NAMALWA (cell line): ENCODE results near the gene CFAP92.
"Not testable (repeated sequence)": the region's sequence is repeated elsewhere in the genome, so short reads cannot be mapped to it uniquely, and the experiment has no call there.

Source experiments
- DNase-seq: peaks from one replicate; pipeline ENCODE4 v3.0.0-alpha.2; 2015; ENCODE audit warnings: low spot score

The CFAP92 gene

DNA sequence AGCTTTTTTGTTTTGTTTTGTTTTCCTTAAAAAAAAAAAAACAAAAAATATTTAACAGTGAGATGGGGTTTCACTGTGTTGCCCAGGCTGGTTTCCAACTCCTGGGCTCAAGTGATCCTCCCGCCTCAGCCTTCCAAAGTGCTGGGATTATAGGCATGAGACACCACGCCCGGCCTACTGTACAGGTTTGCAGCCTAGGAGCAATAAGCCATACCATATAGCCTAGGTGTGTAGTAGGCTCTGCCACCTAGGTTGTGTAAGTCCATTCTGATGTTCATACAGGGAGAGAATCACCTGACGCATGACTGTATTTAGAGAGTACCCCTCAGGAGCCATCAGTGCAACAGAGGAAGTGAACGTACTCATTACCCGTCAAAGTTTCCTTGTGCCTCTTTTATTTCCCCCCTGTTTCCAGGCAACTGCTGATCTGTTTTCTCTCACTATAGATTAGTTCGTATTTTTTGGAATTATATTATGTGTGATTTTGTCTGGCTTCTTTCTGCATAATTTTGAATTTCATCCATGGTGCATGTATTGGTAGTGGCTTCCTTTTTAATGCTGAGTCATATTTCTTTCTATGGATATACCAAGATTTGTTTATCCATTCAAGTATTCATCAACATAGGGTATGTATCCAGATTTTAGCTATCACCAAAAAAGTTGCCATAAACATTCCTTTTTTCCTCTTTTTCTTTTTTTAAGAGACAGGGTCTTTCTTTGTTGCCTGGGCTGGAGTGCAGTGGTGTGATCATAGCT lies 104.6 kb downstream of the CFAP92 start:
- DNase-seq: no peak

- no peak for DNase-seq
These were observed 108.9 kb downstream of the CFAP92 start for GRCh38 chr3:128884992-128885391.

DNA sequence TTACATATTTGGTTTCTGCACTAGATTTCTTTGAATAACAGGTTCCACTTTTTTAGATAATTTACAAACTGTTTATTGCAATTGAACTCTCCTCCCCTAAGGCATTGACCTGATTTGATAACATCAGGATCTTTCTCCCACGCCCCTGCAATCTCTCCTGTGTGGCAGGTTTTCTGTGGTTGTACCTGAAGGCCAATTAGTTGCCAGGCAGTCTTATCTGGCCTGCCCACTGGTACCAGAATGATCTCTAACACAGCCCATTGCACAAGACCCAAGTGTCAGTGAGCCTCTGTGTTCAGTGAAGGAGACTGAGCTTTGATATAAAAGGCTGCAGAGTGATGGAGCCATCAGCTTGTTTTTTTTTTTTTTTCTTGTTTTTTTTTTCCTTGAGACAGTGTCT lies 111.2 kb downstream of the CFAP92 start:
- DNase-seq: no peak

DNA sequence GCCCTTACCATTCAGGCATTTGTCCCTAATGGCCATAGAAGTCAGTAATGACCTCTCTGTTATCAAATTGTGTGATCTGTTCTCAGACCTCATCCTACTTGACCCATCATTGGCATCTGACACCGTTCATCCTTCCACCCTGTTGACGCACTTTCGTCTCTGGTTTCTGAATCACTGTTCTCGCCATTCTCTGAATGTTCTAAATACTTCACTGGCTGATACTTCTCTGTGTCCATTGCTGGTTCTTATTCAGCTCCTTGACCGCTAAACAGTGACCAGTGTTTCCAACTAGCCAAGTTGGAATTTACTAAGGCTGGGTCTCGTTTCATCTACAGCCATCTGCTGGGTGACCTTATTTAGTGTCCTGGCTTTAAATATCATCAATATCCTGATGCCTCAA lies 112.3 kb downstream of the CFAP92 start:
- DNase-seq: no peak

DNA sequence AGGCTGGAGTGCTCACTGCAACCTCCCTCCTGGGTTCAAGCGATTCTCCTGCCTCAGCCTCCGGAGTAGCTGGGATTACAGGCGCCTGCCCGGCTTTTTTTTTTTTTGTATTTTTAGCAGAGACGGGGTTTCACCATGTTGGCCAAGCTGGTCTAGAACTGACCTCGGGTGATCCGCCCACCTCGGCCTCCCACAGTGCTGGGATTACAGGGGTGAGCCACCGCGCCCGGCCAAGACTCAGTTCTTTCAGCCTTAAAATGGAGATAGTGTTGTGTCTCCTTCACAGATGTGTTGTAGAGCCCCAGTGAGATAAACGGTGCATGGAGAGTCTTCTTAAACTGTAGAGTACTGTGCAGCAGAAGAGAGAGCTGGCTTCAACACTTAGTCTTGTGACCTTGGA lies 113.4 kb downstream of the CFAP92 start:
- not testable (repeated sequence) for DNase-seq

GRCh38 chr3:128879991-128880390 lies 113.9 kb downstream of the CFAP92 start:
- DNase-seq: no peak

DNA sequence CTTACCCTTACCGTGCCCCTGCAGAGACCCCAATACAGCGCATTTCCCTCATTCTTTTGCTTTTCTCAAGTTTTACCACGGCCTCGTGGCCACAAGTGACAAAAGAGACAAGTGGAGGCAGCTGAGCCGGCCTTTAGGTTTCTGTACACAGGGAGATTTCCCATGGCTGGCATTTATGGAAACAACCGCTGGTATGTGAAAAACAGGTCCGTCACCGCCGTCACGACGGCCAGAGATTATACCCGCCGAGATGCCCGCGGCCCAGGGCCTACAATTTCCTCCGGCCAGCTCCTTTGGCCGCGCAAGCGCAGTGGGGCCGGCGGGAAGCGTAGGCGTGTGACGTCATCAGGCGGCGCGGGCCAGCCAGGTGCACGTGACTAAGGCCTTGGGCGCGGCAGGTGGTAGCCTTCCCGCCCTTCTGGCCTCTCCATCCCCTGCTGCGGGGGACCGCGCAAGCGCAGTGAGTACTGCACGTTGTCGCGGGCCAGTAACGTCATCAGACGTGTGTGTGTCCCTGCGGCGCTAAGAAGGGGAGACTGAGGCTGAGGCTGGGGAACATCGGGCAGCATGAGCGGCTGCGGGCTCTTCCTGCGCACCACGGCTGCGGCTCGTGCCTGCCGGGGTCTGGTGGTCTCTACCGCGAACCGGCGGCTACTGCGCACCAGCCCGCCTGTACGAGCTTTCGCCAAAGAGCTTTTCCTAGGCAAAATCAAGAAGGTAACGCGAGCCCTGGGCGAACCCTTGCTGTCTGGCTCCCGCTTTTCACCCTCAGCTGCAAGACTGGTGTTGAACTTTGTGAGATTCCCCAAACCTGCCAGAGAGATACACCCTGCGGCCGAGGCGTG lies 114.5 kb downstream of the CFAP92 start, which contains the start of gene ACAD9:
ACAD9 (plus strand) TSS at position 496 of the 845 bp plus-strand sequence; CDS start at position 568, 72 bp downstream.
- peak; percentile 99 for DNase-seq

DNA sequence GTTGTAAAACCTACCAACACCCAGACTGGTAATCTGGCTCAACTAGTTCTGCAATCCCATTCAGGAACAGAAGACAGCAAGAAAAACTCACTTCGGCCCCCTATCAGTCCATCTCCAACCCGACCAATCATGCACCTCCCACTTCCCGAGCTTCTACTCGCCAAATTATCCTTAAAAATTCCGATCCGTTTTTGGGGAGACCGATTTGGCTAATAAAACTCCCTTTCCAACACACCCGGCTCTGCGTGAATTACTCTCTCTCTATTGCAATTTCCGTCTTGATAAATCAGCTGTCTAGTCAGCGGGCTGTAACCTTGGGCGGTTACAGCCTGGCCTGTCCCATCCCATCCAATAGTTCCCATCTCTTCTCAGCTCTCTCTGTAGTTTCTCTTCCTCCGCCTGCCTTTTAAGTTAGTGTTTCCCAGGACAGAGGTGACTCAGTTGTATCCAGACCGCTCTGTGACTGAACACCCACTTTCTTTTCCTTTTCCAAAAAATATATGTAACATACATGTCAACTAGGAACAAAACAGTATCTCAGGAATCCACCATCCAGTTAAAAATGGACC lies 115.2 kb downstream of the CFAP92 start:
- DNase-seq: peak; percentile 59

DNA sequence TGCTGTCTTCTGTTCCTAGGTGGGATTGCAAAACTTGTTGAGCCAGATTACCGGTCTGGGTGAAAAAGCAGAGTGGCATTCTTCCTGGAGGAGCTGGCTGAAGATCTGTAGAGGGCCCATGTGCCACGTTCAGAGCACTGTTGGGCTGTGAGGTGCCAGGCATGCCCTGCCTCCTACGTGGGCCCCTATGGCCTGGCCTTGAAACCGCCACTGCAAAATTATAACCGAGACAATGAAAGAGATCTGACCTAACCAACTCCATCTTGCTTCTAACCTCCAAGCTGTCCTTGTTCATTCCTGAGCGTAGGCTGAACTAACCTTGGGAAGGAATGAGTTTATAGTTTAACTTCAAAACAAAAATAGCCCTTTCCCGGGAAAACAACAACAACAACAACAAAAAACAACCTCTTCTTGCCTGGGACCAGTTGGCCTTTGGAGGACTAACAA lies 115.8 kb downstream of the CFAP92 start:
- DNase-seq: no peak

DNA sequence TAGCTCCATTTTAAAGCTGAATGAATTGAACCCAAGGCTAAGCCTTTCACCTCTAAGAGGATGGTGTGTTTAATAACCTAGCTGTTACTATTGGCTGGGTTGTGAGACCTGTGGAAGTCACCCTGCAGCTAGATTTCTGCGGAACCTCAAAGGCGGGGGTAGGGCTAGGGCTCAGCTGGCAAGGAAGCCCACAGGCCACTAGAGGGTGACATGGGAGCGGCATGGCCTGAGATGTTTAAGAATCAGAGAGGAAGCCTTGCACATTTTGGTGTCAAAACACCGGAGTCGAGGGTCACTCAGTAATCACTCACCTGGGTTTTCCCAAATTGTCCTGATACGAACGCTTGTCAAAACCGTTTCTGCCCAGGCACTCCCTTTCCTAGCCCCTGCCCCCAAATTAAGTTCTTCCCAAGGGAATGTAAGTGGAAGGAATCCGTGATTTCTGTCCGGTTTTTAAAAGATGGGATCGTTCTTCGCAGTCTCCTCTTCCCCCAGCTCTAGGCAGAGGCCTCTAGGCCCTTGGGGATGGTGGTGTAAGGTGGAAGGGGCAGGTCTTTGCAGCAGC lies 118.2 kb downstream of the CFAP92 start:
- peak; percentile 71 for DNase-seq

DNA sequence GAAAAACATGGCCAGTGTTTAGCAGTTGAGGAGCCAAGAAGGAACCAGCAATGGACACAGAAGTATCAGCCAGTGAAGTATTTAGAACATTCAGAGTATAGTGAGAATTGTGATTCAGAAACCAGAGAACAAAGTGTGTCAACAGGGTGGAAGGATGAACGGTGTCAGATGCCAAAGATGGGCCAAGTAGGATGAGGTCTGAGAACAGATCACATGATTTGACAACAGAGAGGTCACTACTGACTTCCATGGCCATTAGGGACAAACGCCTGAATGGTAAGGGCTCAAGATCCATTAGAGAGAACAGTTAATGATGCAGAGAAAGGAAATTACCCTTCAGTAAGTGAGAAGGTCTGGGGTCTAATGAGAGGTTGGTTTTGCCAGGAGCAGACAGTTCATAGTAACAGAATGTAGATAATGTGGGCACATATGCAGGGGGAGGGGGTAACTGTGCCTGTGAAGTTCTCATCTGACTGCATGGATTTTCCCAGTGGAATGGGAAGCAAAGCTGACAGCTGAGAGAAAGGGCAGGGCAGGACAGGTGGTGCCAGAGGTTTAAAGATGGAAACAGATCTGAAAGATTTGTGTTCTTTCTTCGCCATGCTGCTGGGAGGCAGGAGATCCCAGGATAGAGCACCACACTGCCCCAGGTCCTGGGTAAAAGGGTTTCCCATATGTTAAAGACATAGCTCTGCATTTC lies 119.2 kb downstream of the CFAP92 start:
- DNase-seq: no peak

DNA sequence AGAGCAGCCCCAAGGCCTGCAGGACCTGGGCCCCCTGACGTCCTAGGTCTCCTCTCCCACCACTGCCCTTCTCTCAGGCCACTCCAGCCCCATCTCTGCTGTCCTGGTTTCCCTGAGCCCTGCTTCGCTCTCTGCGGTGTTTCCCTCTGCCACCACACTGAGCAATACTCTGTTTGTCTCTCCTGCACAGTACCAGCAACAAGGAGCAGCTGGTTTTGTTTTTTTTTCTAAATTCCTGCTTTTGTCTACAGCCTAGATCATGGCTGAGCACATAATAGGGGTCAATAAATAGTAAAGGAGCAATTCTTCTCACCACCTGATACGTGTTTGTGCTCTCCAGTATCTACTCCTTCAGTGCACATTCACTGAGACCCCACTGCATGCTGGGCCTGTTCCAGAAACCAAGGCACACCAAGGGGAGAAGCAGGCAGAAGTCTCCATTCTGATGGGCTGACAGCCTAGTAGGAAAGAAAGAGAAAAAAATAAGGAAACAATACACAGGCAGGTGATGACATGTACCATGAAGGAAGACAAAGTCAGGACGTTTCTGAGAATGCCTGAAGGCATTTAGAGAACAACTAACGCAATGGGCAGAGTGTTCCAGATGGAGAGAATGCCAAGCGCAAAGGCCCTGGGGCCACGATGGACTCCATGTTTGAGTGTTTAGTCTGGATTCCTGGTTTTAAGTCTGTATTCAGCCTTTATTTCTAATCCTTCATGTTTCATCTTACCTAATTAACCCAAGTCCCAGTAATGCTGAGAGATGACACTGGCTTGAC lies 120.4 kb downstream of the CFAP92 start:
- no peak for DNase-seq

DNA sequence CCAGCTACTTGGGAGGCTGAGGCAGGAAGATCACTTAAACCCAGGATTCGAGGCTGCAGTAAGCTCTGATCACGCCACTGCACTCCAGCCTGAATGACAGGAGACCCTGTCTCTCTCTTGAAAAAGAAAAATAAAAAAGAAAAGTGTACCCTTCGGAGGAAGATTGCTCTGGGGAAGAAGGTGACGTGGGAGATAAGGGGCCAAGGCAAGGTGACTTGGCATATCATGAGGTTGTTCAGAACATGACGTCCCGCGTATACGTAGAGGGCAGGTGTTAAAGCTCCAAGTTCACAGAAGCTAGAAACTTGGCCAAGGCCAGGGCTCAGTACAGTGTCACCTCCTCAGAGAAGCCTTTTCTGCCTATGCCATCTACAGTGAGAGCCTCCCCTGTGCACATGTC lies 121.1 kb downstream of the CFAP92 start:
- no peak for DNase-seq

DNA sequence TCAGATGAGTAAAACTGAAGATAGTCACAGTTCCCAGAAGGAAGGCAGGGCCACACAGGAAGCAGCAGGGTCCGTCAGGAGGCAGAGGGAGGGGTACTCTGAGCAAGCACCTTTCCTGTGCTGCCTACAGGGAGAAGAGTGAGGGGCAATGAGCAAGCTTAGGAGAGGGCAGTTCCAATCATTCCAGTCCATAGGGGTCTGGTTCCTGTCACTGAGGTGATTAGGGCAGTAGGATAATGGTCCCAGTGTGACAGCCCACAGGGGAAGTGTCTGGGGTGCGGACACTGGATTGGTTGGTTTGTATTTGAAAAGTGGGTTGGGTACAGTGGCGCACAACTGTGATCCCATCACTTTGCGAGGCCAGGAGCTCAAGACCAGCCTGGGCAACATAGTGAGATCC lies 121.6 kb downstream of the CFAP92 start:
- DNase-seq: no peak

GRCh38 chr3:128870347-128870746 lies 123.5 kb downstream of the CFAP92 start:
- peak; percentile 50 for DNase-seq

GRCh38 chr3:128867200-128868125 lies 126.4 kb downstream of the CFAP92 start:
- peak; percentile 31 for DNase-seq

- DNase-seq: not testable (repeated sequence)
These were observed 128.7 kb downstream of the CFAP92 start for GRCh38 chr3:128864849-128865804.

DNA sequence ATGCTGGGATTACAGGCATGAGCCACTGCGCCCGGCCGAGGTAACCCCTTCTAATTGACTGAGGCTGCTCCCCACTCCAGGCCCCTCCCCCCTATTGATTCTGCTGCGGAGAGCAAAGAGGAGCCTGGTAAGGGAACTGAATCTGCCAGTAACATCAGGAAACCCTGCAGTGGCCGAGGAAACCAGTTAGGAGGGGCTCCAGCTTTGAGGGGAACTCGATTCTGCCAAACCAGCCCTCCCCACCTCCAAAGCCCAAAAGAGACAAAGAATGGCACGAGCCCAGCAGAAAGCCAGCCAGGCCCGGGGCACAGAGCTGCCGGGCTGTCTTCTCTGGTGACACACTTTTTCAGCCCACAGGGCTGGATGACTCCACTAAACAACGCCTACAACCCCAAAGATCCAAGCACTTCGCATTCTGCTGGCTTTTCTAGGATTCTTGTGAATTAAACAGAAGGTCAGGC lies 129.5 kb downstream of the CFAP92 start:
- no peak for DNase-seq

GRCh38 chr3:128863560-128863959 lies 130.3 kb downstream of the CFAP92 start:
- peak; percentile 22 for DNase-seq
